Suprapubic skin (tissue), 4 donors: ENCODE data around the gene BRWD1.

Source experiments
- EP300 ChIP-seq: sonication (generic); formaldehyde crosslinking; IDR thresholded peaks from one replicate; pipeline ENCODE4 v1.6.1; 2017; ENCODE audit warnings: antibody characterized with exemption
- POLR2AphosphoS5 ChIP-seq, 3 donors: sonication (generic); formaldehyde crosslinking; IDR thresholded peaks; one replicate each; pipeline ENCODE4 v1.6.1; 2017; ENCODE audit warnings: antibody characterized with exemption in 3 of 3
- TF ChIP-seq, protein P1 (sequence below), 2 donors: fragments of 200-600 bp in 1 of 2; fragments of 450-650 bp in 1 of 2; sonication (generic) in 1 of 2; IDR thresholded peaks; one replicate each; pipeline ENCODE4 v1.5.1; 2016 to 2019; ENCODE audit warnings: antibody characterized with exemption in 2 of 2, mild to moderate bottlenecking in 1 of 2, moderate library complexity in 1 of 2

DNA sequence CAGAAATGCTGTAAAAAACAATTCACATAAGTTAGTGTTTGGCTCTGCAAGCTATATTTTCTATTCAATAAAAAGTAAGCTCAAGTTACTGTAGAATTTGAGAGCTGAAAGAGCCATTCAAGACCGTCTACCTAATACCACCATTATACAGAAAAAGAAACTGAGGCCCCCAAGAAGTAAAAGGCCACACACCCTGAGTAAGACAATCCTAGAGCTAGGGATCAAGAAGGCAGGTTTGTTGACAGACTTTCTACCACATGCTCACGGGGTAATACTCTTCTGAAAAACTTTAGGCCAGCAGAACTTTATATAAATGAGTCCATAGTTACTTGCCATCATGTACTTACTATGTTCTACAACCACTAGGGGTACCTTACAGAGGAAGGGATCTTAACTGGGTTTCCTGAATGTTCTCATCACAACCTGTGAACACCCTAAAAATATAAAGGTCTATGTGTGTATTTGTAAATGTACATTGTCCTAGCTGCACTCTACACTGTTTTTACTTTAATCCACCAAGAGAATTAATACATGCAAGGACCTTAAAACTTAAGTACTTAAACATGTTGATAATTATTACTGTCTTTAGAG, 132.9 kb downstream of the BRWD1 start:
- TF ChIP-seq EP300: no peak
- TF ChIP-seq, protein P1, sequence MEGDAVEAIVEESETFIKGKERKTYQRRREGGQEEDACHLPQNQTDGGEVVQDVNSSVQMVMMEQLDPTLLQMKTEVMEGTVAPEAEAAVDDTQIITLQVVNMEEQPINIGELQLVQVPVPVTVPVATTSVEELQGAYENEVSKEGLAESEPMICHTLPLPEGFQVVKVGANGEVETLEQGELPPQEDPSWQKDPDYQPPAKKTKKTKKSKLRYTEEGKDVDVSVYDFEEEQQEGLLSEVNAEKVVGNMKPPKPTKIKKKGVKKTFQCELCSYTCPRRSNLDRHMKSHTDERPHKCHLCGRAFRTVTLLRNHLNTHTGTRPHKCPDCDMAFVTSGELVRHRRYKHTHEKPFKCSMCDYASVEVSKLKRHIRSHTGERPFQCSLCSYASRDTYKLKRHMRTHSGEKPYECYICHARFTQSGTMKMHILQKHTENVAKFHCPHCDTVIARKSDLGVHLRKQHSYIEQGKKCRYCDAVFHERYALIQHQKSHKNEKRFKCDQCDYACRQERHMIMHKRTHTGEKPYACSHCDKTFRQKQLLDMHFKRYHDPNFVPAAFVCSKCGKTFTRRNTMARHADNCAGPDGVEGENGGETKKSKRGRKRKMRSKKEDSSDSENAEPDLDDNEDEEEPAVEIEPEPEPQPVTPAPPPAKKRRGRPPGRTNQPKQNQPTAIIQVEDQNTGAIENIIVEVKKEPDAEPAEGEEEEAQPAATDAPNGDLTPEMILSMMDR (IDR thresholded peaks at IDR 0.05): peak in 1 of 2 donors; percentile 17
- no peak for TF ChIP-seq POLR2AphosphoS5 (IDR thresholded peaks at IDR 0.05)
